Cardiac fibroblast (primary cell): ENCODE measurements around the gene CYP8B1.
A peak's percentile ranks its signal among the peaks of the same experiment; 100 is the strongest.

ENCODE experiments used
- DNase-seq, 2 donors: peaks; one replicate each; pipeline versions ENCODE4 v3.0.0 to v3.0.0-alpha.2; 2010; ENCODE audit warnings: low read depth in 2 of 2
- H3K4me3 ChIP-seq, 2 donors: replicated peaks in 1 of 2; 1 replicate in 1 of 2; 2 replicates in 1 of 2; pipeline ENCODE4 v1.5.1; 2011; ENCODE audit warnings: low read depth in 2 of 2, low read length in 2 of 2, mild to moderate bottlenecking in 2 of 2, moderate library complexity in 1 of 2
- CTCF ChIP-seq: IDR thresholded peaks from one replicate; pipeline ENCODE4 v1.5.1; 2011; ENCODE audit warnings: low read depth, mild to moderate bottlenecking, low read length, inconsistent platforms

The CYP8B1 gene

GRCh38 chr3:42847731-42848130 is 27.9 kb downstream of the CYP8B1 start:
- H3K4me3 ChIP-seq, result no peak overlapping the region
- TF ChIP-seq CTCF, result no peak
- DNase-seq, result no peak

GRCh38 chr3:42846685-42847522 is 28.8 kb downstream of the CYP8B1 start:
- H3K4me3 ChIP-seq, result no peak overlapping the region
- TF ChIP-seq CTCF, result no peak
- DNase-seq, result no peak

- no peak for TF ChIP-seq CTCF
- no peak overlapping the region for H3K4me3 ChIP-seq
- no peak for DNase-seq
Measured at GRCh38 chr3:42844815-42845214, 30.9 kb downstream of the CYP8B1 start.

- no peak for DNase-seq
- no peak for TF ChIP-seq CTCF
- H3K4me3 ChIP-seq, result no peak overlapping the region
Measured at GRCh38 chr3:42844412-42844713, 31.3 kb downstream of the CYP8B1 start.

GRCh38 chr3:42843713-42844411 is 31.8 kb downstream of the CYP8B1 start:
- DNase-seq, result peak in 1 of 2 donors; percentile 41
- no peak for TF ChIP-seq CTCF
- no peak overlapping the region for H3K4me3 ChIP-seq

GRCh38 chr3:42841332-42841731 is 34.3 kb downstream of the CYP8B1 start:
- TF ChIP-seq CTCF, result no peak
- no peak overlapping the region for H3K4me3 ChIP-seq
- no peak for DNase-seq
